ENCODE measurements around the gene EPHB1. TPM values are rescaled to one million over a fixed set of nuclear protein-coding genes. Genes with fewer than 3 reads are reported as not detected.

Gene EPHB1
- polyA plus RNA-seq, 1 donor from 2014 or later, result 18.7 TPM

DNA sequence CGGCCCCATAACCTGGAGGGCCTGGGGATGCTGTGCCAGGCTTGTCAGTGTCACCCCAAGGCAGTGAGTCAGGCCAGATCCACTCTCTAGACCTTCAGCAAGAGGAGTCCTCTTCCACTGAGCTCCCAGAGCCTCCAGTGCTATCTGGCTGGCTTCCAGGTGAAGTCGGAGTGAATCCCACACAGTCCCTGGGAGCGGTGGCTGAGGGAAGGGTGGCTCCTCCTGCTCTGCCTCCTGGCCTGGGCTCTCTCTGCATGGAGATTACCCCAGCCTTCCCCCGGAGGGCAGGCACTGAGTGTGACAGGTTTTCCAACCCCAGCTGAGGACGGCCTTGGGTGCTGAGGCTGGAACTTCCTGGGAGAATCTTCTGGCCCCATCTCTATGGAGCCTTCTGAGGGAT, 82.7 kb downstream of the EPHB1 start:
- Histone ChIP-seq H3K27me3 (ENCODE audit: insufficient read depth, low read depth, low read length) (no peaks in the 10 kb centered on the region), H3K9me2 (ENCODE audit: insufficient read depth, low read length) (no peaks in the 10 kb centered on the region), H3K9me3 (ENCODE audit: low read length) (no peaks in the 10 kb centered on the region), H3K9ac (ENCODE audit: low read length) (no peak overlapping the region), H3K27ac (ENCODE audit: low read length) (no peak overlapping the region), H3K79me2 (replicated peaks; ENCODE audit: insufficient read depth, low read length) (peaks cover 9% of the 10 kb centered on the region), H2AFZ (ENCODE audit: low read depth, low read length) (no peak overlapping the region), H4K20me1 (ENCODE audit: insufficient read depth) (no peaks in the 10 kb centered on the region), H3K36me3 (ENCODE audit: insufficient read depth, low read length) (no peaks in the 10 kb centered on the region), H3K4me3 (ENCODE audit: low read length) (no peak overlapping the region), H3F3A (ENCODE audit: insufficient read depth, low read length, poor library complexity, severe bottlenecking) (no peaks in the 10 kb centered on the region), H3K4me2 (ENCODE audit: low read length) (no peak overlapping the region)
- no peak for TF ChIP-seq EP300 (conservative IDR thresholded peaks at IDR 0.05; ENCODE audit: poor library complexity, severe bottlenecking)
- TF ChIP-seq, protein P1, sequence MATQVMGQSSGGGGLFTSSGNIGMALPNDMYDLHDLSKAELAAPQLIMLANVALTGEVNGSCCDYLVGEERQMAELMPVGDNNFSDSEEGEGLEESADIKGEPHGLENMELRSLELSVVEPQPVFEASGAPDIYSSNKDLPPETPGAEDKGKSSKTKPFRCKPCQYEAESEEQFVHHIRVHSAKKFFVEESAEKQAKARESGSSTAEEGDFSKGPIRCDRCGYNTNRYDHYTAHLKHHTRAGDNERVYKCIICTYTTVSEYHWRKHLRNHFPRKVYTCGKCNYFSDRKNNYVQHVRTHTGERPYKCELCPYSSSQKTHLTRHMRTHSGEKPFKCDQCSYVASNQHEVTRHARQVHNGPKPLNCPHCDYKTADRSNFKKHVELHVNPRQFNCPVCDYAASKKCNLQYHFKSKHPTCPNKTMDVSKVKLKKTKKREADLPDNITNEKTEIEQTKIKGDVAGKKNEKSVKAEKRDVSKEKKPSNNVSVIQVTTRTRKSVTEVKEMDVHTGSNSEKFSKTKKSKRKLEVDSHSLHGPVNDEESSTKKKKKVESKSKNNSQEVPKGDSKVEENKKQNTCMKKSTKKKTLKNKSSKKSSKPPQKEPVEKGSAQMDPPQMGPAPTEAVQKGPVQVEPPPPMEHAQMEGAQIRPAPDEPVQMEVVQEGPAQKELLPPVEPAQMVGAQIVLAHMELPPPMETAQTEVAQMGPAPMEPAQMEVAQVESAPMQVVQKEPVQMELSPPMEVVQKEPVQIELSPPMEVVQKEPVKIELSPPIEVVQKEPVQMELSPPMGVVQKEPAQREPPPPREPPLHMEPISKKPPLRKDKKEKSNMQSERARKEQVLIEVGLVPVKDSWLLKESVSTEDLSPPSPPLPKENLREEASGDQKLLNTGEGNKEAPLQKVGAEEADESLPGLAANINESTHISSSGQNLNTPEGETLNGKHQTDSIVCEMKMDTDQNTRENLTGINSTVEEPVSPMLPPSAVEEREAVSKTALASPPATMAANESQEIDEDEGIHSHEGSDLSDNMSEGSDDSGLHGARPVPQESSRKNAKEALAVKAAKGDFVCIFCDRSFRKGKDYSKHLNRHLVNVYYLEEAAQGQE (IDR thresholded peaks at IDR 0.05; ENCODE audit: borderline replicate concordance), result no peak
- TF ChIP-seq EZH2 (IDR thresholded peaks at IDR 0.05; ENCODE audit: borderline replicate concordance, insufficient read depth, low read length, poor library complexity, severe bottlenecking), result no peak
- no peak for TF ChIP-seq POLR2AphosphoS5 (IDR thresholded peaks at IDR 0.05)
- no peak for TF ChIP-seq RAD21 (conservative IDR thresholded peaks at IDR 0.05)
- TF ChIP-seq MXI1 (conservative IDR thresholded peaks at IDR 0.05; ENCODE audit: poor library complexity, severe bottlenecking), result no peak
- TF ChIP-seq CTCF (IDR thresholded peaks at IDR 0.05; ENCODE audit: poor library complexity, severe bottlenecking), result no peak
- TF ChIP-seq SMC3 (conservative IDR thresholded peaks at IDR 0.05; ENCODE audit: poor library complexity), result no peak
- TF ChIP-seq TAF1 (IDR thresholded peaks at IDR 0.05; ENCODE audit: low read depth), result no peak

GRCh38 chr3:134879990-134880389, 84.9 kb downstream of the EPHB1 start:
- TF ChIP-seq CTCF (IDR thresholded peaks at IDR 0.05; ENCODE audit: poor library complexity, severe bottlenecking), result no peak
- TF ChIP-seq POLR2AphosphoS5 (IDR thresholded peaks at IDR 0.05), result no peak
- TF ChIP-seq TAF1 (IDR thresholded peaks at IDR 0.05; ENCODE audit: low read depth), result no peak
- no peak for TF ChIP-seq EZH2 (IDR thresholded peaks at IDR 0.05; ENCODE audit: borderline replicate concordance, insufficient read depth, low read length, poor library complexity, severe bottlenecking)
- no peak for TF ChIP-seq EP300 (conservative IDR thresholded peaks at IDR 0.05; ENCODE audit: poor library complexity, severe bottlenecking)
- no peak for TF ChIP-seq MXI1 (conservative IDR thresholded peaks at IDR 0.05; ENCODE audit: poor library complexity, severe bottlenecking)
- TF ChIP-seq, protein P1 (IDR thresholded peaks at IDR 0.05; ENCODE audit: borderline replicate concordance), result no peak
- TF ChIP-seq SMC3 (conservative IDR thresholded peaks at IDR 0.05; ENCODE audit: poor library complexity), result no peak
- no peak for TF ChIP-seq RAD21 (conservative IDR thresholded peaks at IDR 0.05)
- Histone ChIP-seq H3F3A (ENCODE audit: insufficient read depth, low read length, poor library complexity, severe bottlenecking) (no peaks in the 10 kb centered on the region), H3K9me3 (ENCODE audit: low read length) (no peaks in the 10 kb centered on the region), H3K4me3 (ENCODE audit: low read length) (no peak overlapping the region), H3K27ac (ENCODE audit: low read length) (no peak overlapping the region), H2AFZ (ENCODE audit: low read depth, low read length) (no peak overlapping the region), H3K79me2 (replicated peaks; ENCODE audit: insufficient read depth, low read length) (peaks cover under 1% of the 10 kb centered on the region), H4K20me1 (ENCODE audit: insufficient read depth) (no peaks in the 10 kb centered on the region), H3K36me3 (ENCODE audit: insufficient read depth, low read length) (no peaks in the 10 kb centered on the region), H3K27me3 (ENCODE audit: insufficient read depth, low read depth, low read length) (no peaks in the 10 kb centered on the region), H3K9me2 (ENCODE audit: insufficient read depth, low read length) (no peaks in the 10 kb centered on the region), H3K4me2 (ENCODE audit: low read length) (no peak overlapping the region), H3K9ac (ENCODE audit: low read length) (no peak overlapping the region)
